WTC11 (cell line): ENCODE results near the gene TBC1D22A. TPM values are rescaled to one million over a fixed set of nuclear protein-coding genes. Genes with fewer than 3 reads are reported as not detected.

Experiments
- ATAC-seq: fragments of 200-7000 bp; cut with Tn5 transposase; 2 replicates; pipeline ENCODE4 v1.10.0; 2021; ENCODE audit warnings: mild to moderate bottlenecking, moderate library complexity
- CTCF ChIA-PET: fragments of 300-600 bp; sonication (Branson Sonifier 250); formaldehyde crosslinking; loops from one replicate; lab custom pipeline; 2021; ENCODE audit warnings: antibody characterized with exemption; lab: Charles Lee
- POLR2A ChIA-PET: fragments of 350-600 bp; sonication (Branson Sonifier 250); formaldehyde crosslinking; loops from one replicate; lab custom pipeline; 2021; ENCODE audit warnings: antibody characterized with exemption; lab: Charles Lee
- DNase-seq: peaks from one replicate; pipeline ENCODE4 v3.0.0; 2021; ENCODE audit warnings: low spot score
- H3K27ac Mint-ChIP-seq: 2 replicates; pipeline ENCODE4 v1.8.0; 2021; ENCODE audit warnings: mixed read lengths
- H3K27me3 Mint-ChIP-seq: 2 replicates; pipeline ENCODE4 v1.8.0; 2021; ENCODE audit warnings: low read depth, mild to moderate bottlenecking, moderate library complexity, mixed read lengths
- H3K36me3 Mint-ChIP-seq: 2 replicates; pipeline ENCODE4 v1.8.0; 2021; ENCODE audit warnings: mixed read lengths
- H3K4me1 Mint-ChIP-seq: 2 replicates; pipeline ENCODE4 v1.8.0; 2022; ENCODE audit warnings: mixed read lengths
- H3K4me3 Mint-ChIP-seq: 2 replicates; pipeline ENCODE4 v1.8.0; 2021; ENCODE audit warnings: mild to moderate bottlenecking, moderate library complexity, mixed read lengths
- H3K9me3 Mint-ChIP-seq: 2 replicates; pipeline ENCODE4 v1.8.0; 2021; ENCODE audit warnings: mixed read lengths
- ARID4B ChIP-seq: sonication (generic); formaldehyde crosslinking; IDR thresholded peaks from 2 replicates; pipeline ENCODE4 v1.8.0; 2023; ENCODE audit warnings: missing genetic modification reagents, mild to moderate bottlenecking, borderline replicate concordance
- ATF3 ChIP-seq: sonication (generic); formaldehyde crosslinking; conservative IDR thresholded peaks from 2 replicates; pipeline ENCODE4 v1.8.1; 2022; ENCODE audit warnings: mild to moderate bottlenecking, missing genetic modification reagents
- CBFB ChIP-seq: sonication (generic); formaldehyde crosslinking; IDR thresholded peaks from 2 replicates; pipeline ENCODE4 v1.8.1; 2022; ENCODE audit warnings: mild to moderate bottlenecking, low read depth, missing genetic modification reagents
- E2F5 ChIP-seq: sonication (generic); formaldehyde crosslinking; IDR thresholded peaks from 2 replicates; pipeline ENCODE4 v1.8.1; 2022; ENCODE audit warnings: mild to moderate bottlenecking, moderate library complexity, missing genetic modification reagents
- EMX1 ChIP-seq: fragments of 250-450 bp; sonication (Bioruptor Pico); IDR thresholded peaks from 2 replicates; pipeline ENCODE4 v1.8.0; 2021; ENCODE audit warnings: mild to moderate bottlenecking
- FOXJ3 ChIP-seq: sonication (generic); formaldehyde crosslinking; IDR thresholded peaks from 2 replicates; pipeline ENCODE4 v1.9.0; 2021; ENCODE audit warnings: missing genetic modification reagents, mild to moderate bottlenecking, borderline replicate concordance
- FOXK1 ChIP-seq: sonication (generic); formaldehyde crosslinking; IDR thresholded peaks from 2 replicates; pipeline ENCODE4 v1.8.0; 2022; ENCODE audit warnings: mild to moderate bottlenecking, moderate library complexity, missing genetic modification reagents
- MLX ChIP-seq: sonication (generic); formaldehyde crosslinking; IDR thresholded peaks from 2 replicates; pipeline ENCODE4 v1.8.1; 2023; ENCODE audit warnings: mild to moderate bottlenecking, missing genetic modification reagents, moderate library complexity
- NFYB ChIP-seq: sonication (generic); formaldehyde crosslinking; conservative IDR thresholded peaks from 2 replicates; pipeline ENCODE4 v1.8.0; 2022; ENCODE audit warnings: low read depth, missing genetic modification reagents
- NR1H2 ChIP-seq: sonication (generic); formaldehyde crosslinking; IDR thresholded peaks from 2 replicates; pipeline ENCODE4 v1.9.0; 2021; ENCODE audit warnings: mild to moderate bottlenecking, moderate library complexity, missing genetic modification reagents
- OVOL2 ChIP-seq: fragments of 250-450 bp; sonication (Bioruptor Pico); IDR thresholded peaks from 2 replicates; pipeline ENCODE4 v1.9.0; 2021; ENCODE audit warnings: mild to moderate bottlenecking, borderline replicate concordance
- PRDM15 ChIP-seq: sonication (generic); formaldehyde crosslinking; IDR thresholded peaks from 2 replicates; pipeline ENCODE4 v1.8.0; 2022; ENCODE audit warnings: missing genetic modification reagents
- SMAD3 ChIP-seq: sonication (generic); formaldehyde crosslinking; IDR thresholded peaks from 2 replicates; pipeline ENCODE4 v1.8.0; 2022; ENCODE audit warnings: missing genetic modification reagents, mild to moderate bottlenecking, borderline replicate concordance
- SP1 ChIP-seq: sonication (generic); formaldehyde crosslinking; conservative IDR thresholded peaks from 2 replicates; pipeline ENCODE4 v1.8.1; 2022; ENCODE audit warnings: missing genetic modification reagents
- TEAD4 ChIP-seq: sonication (generic); formaldehyde crosslinking; IDR thresholded peaks from 2 replicates; pipeline ENCODE4 v1.8.0; 2022; ENCODE audit warnings: mild to moderate bottlenecking, missing genetic modification reagents
- USF2 ChIP-seq: sonication (generic); formaldehyde crosslinking; IDR thresholded peaks from 2 replicates; pipeline ENCODE4 v1.8.1; 2023; ENCODE audit warnings: mild to moderate bottlenecking, missing genetic modification reagents, moderate library complexity
- ZBTB21 ChIP-seq: sonication (generic); formaldehyde crosslinking; IDR thresholded peaks from 2 replicates; pipeline ENCODE4 v1.8.1; 2023; ENCODE audit warnings: mild to moderate bottlenecking, missing genetic modification reagents, borderline replicate concordance
- ZNF425 ChIP-seq: fragments of 250-450 bp; sonication (Bioruptor Pico); conservative IDR thresholded peaks from 2 replicates; pipeline ENCODE4 v1.9.0; 2021; ENCODE audit warnings: mild to moderate bottlenecking
- total RNA-seq: library from RNA; stranded (reverse); gene quantifications from 3 replicates; pipeline ENCODE4 v1.2.3, GENCODE V29; 2021

The TBC1D22A gene
- total RNA-seq, 1 experiment from 2014 or later = 18.1 TPM

- Mint-ChIP-seq H3K9me3 (no peaks in the 10 kb centered on the region), H3K4me3 (no peak overlapping the region), H3K36me3 (peaks cover 3% of the 10 kb centered on the region; the same call in 1 of the 2 replicates), H3K27ac (0 out of 2 replicates have a peak overlapping the region, but pooled peaks have one; percentile 21), H3K27me3 (no peaks in the 10 kb centered on the region)
- ChIA-PET CTCF (no interaction called here), POLR2A (no interaction called here)
- DNase-seq (no peak), ATAC-seq (no peak)
- TF ChIP-seq SP1 (CRISPR knock-in tag) = no peak
- no peak for TF ChIP-seq CBFB (CRISPR knock-in tag)
- TF ChIP-seq ZBTB21 (CRISPR knock-in tag) = no peak
- no peak for TF ChIP-seq OVOL2 (CRISPR knock-in tag)
- no peak for TF ChIP-seq PRDM15 (CRISPR knock-in tag)
- TF ChIP-seq FOXJ3 (CRISPR knock-in tag) = no peak
- TF ChIP-seq TEAD4 = no peak
- TF ChIP-seq MLX (CRISPR knock-in tag) = no peak
- no peak for TF ChIP-seq FOXK1 (CRISPR knock-in tag)
- no peak for TF ChIP-seq NFYB
- TF ChIP-seq ATF3 (CRISPR knock-in tag) = no peak
- TF ChIP-seq ARID4B (CRISPR knock-in tag) = no peak
- no peak for TF ChIP-seq SMAD3 (CRISPR knock-in tag)
- TF ChIP-seq NR1H2 = no peak
- TF ChIP-seq EMX1 = no peak
- TF ChIP-seq E2F5 = no peak
- TF ChIP-seq, all 79 proteins: peak for 0
- H3K4me1 Mint-ChIP-seq = peaks cover under 1% of the 10 kb centered on the region; the same call in 1 of the 2 replicates
These were observed 298.3 kb downstream of the TBC1D22A start for GRCh38 chr22:47060718-47061117.

- ATAC-seq (no peak), DNase-seq (no peak)
- H3K4me1 Mint-ChIP-seq = peaks cover 5% of the 10 kb centered on the region
- H3K36me3 Mint-ChIP-seq = peaks cover 3% of the 10 kb centered on the region; the same call in 1 of the 2 replicates
- no peaks in the 10 kb centered on the region for H3K27me3 Mint-ChIP-seq
- no peak overlapping the region for H3K4me3 Mint-ChIP-seq
- H3K27ac Mint-ChIP-seq = peak overlapping the region; percentile 79; the same call in 1 of the 2 replicates
- ChIA-PET CTCF (no interaction called here), POLR2A (no interaction called here)
- TF ChIP-seq FOXK1 (CRISPR knock-in tag) (no peak), ZNF425 (CRISPR knock-in tag) (no peak), USF2 (CRISPR knock-in tag) (no peak)
- H3K9me3 Mint-ChIP-seq = no peaks in the 10 kb centered on the region
These were observed 298.8 kb downstream of the TBC1D22A start for GRCh38 chr22:47061226-47061625.
